ENCODE results near the gene ABHD12B. TPM values are rescaled to one million over a fixed set of nuclear protein-coding genes. Genes with fewer than 3 reads are reported as not detected.
A peak's percentile ranks its signal among the peaks of the same experiment; 100 is the strongest.

The ABHD12B gene
- total RNA-seq, 1 experiment from 2014 or later = 51.0 TPM

DNA sequence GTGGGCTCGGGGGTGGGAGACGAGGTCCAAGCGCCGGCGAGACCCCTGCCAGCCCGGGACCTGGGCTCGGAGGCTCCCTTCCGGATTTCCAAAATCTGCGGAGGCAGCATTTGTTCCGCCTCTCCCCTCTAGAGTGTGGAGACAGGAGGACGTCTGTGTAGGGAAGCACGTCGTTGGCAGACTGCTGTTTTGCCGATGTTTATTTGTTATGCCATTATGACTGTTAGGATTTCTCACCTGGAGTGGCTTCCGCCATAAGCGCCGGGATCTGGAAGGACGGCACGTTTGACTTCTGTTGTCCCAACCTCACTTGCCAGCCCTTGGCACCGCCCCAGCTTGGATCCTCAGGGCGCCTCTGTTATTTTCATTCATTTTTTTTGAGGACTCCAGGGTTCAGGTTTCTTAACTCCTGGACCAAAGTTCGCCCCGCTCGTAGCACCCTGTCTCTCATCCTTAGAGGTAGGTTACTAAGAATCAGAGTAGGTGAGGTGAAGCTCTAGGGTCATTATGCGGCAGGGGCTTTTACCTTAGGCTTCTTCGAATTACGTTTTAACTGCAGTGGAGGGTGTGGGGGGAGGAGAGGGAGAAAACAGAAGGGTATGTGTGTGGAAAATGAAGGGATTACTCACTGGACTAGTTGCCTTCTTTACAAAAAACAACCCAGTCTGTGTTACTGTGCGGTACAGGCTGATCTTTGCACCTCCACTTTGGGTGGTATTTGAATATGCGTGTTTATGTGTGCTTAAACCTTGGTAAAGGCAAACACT lies 73.0 kb downstream of the ABHD12B start:
- Histone ChIP-seq H3K18ac (ENCODE audit: insufficient read length, low read depth, low read length) (no peak overlapping the region), H3K79me1 (ENCODE audit: insufficient read depth, low read depth, low read length, poor library complexity, severe bottlenecking) (no peaks in the 10 kb centered on the region), H3K79me2 (ENCODE audit: insufficient read depth, low read length) (no peaks in the 10 kb centered on the region), H2BK20ac (ENCODE audit: low read depth, low read length, poor library complexity, severe bottlenecking) (no peak overlapping the region), H2BK5ac (ENCODE audit: insufficient read length, low read length) (no peak overlapping the region), H3K9me3 (ENCODE audit: control insufficient read depth, low read depth, low read length) (no peaks in the 10 kb centered on the region), H3K9ac (ENCODE audit: extremely low read depth, insufficient read length, low read length) (peak overlapping the region; percentile 0), H4K5ac (ENCODE audit: insufficient read length, low read depth, low read length) (no peak overlapping the region), H3K23me2 (ENCODE audit: insufficient read length, low read depth, low read length, poor library complexity, severe bottlenecking) (peaks cover 16% of the 10 kb centered on the region), H3K27ac (ENCODE audit: insufficient read length, low read depth, low read length) (no peak overlapping the region), H3K56ac (ENCODE audit: insufficient read length, low read depth, low read length) (no peak overlapping the region), H2BK120ac (ENCODE audit: low read depth, low read length, poor library complexity, severe bottlenecking) (no peak overlapping the region), H2AFZ (ENCODE audit: low read length) (peak overlapping the region; percentile 17), H3K27me3 (ENCODE audit: insufficient read depth, low read length) (no peaks in the 10 kb centered on the region), H4K91ac (ENCODE audit: insufficient read length, low read depth, low read length) (no peak overlapping the region), H3K4me1 (ENCODE audit: insufficient read depth, low read length) (no peaks in the 10 kb centered on the region), H2BK15ac (ENCODE audit: low read depth, low read length) (no peak overlapping the region), H2AK5ac (ENCODE audit: insufficient read length, low read length) (no peak overlapping the region), H3K23ac (ENCODE audit: insufficient read length, low read depth, low read length) (no peak overlapping the region), H4K8ac (replicated peaks; ENCODE audit: insufficient read length, low read depth, low read length) (no peak overlapping the region), H2BK12ac (ENCODE audit: insufficient read length, low read depth, low read length) (no peak overlapping the region), H4K20me1 (ENCODE audit: control insufficient read depth, insufficient read depth, insufficient read length) (no peaks in the 10 kb centered on the region), H3K4ac (ENCODE audit: low read depth, low read length) (no peak overlapping the region), H3K4me2 (ENCODE audit: insufficient read depth, insufficient read length, low read length) (peak overlapping the region; percentile 63), H3K14ac (ENCODE audit: insufficient read depth, low read length) (0 out of 2 replicates have a peak overlapping the region, but pooled peaks have one; percentile 14), H3T11ph (ENCODE audit: low read length) (no peak overlapping the region)
- WGBS (ENCODE audit: extremely low coverage, insufficient read length, low lambda C conversion rate) = no CpG with 5 or more reads among the region's 29 CpGs
- TF ChIP-seq, protein P1, sequence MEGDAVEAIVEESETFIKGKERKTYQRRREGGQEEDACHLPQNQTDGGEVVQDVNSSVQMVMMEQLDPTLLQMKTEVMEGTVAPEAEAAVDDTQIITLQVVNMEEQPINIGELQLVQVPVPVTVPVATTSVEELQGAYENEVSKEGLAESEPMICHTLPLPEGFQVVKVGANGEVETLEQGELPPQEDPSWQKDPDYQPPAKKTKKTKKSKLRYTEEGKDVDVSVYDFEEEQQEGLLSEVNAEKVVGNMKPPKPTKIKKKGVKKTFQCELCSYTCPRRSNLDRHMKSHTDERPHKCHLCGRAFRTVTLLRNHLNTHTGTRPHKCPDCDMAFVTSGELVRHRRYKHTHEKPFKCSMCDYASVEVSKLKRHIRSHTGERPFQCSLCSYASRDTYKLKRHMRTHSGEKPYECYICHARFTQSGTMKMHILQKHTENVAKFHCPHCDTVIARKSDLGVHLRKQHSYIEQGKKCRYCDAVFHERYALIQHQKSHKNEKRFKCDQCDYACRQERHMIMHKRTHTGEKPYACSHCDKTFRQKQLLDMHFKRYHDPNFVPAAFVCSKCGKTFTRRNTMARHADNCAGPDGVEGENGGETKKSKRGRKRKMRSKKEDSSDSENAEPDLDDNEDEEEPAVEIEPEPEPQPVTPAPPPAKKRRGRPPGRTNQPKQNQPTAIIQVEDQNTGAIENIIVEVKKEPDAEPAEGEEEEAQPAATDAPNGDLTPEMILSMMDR (conservative IDR thresholded peaks at IDR 0.05) = no peak
- Mint-ChIP-seq H3K4me1 (peaks cover 8 to 12% of the 10 kb centered on the region in 2 experiments), H3K27ac (no peak overlapping the region), H3K36me3 (ENCODE audit: insufficient read depth in 1 of 3, low read depth in 3 of 3) (peaks cover 2 to 10% (median 7%) of the 10 kb centered on the region in 3 experiments; a peak in 5 of 7 replicates), H3K27me3 (ENCODE audit: low read depth) (peaks cover 9% of the 10 kb centered on the region), H3K9me3 (peaks cover 3 to 5% of the 10 kb centered on the region in 2 experiments; a peak in 3 of 5 replicates), H3K4me3 (peak overlapping the region; percentile 85 to 93)
- no peak for DNase-seq

Measured in H9 (cell line).